HG02623 (cell line): ENCODE data around the gene DNASE2.

Source experiments
- ATAC-seq: cut with Tn5 transposase; IDR thresholded peaks from one replicate; pipeline ENCODE4 v1.9.1; 2021; ENCODE audit warnings: moderate library complexity; ENCODE audit not compliant: unreplicated experiment

The DNASE2 gene

DNA sequence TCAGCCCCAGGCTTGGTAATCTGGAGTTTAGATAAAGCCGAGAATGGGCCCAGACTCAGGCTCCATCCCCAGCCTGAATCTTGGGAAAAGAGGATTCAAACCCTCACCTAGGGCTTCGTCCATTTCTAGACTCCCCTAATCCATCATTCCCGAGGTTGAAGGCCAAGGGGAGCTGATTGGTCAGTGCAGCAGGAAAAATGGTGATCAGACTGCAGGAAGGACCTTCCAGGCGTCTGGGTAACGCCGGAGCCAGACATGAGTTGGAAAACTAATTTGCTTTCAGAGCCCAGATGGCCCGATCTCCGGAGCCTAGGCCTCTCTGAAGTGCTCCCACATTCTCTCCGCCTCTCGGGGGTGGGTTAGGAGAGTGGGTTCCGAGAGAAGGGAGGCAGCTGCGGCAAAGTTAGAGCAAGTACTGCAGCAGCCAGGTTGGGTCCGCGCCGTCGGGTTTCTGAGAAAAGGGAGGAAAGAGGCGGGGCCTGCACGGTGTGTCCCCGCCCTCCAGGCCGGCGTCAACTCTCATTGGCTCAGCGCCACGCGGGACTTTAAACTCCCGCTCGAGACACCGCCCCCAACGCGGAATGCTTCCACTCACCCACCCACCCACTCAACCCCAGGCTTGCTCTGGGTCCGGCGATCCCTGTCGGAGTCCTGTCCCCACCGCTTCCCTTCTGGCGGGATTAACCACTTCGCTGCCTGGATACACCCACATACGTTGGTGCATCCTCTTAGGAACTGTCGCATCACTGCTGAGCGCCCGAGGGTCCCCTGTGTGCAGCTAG lies 46.1 kb downstream of the DNASE2 start:
- no peak for ATAC-seq

DNA sequence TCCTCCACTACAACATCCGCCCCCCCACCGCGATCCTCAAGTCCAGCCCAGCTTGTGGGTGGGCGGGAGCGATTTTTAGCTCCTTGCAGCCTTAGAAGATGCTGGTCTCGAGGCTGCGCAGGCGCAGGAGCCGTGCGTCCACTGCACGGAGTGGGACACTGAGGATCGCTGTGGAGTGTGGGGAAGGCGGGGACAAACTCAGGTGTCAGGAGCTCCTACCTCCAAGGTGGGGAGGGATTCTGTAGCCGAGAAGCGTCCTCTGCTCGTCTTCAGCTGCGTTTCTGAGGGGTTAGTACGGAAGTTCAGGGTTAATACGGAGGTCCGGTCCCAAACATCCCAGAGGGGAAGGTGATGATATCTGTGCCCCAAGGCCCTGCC lies 46.7 kb downstream of the DNASE2 start, which contains the start of gene RTBDN:
RTBDN (minus strand) TSS at position 14 of the 378 bp plus-strand sequence. CDS start 4,600 bp downstream, outside the sequence.
- no peak for ATAC-seq

GRCh38 chr19:12833738-12834565 lies 47.3 kb downstream of the DNASE2 start:
- no peak for ATAC-seq

- ATAC-seq, result no peak
Measured at GRCh38 chr19:12833418-12833737, 47.9 kb downstream of the DNASE2 start.

GRCh38 chr19:12828494-12828893 lies 52.8 kb downstream of the DNASE2 start:
- ATAC-seq, result no peak

- ATAC-seq, result no peak
Measured at GRCh38 chr19:12825254-12826131, 55.8 kb downstream of the DNASE2 start.
